A549 (cell line): ENCODE results near the gene SARDH.

Experiments
- CEBPB ChIP-seq, 2 experiments: fragments of >200 bp in 1 of 2; sonication (Bioruptor Twin) in 1 of 2; formaldehyde crosslinking in 1 of 2; IDR thresholded peaks; 2 replicates each; pipeline ENCODE4 v1.6.1; 2012 to 2016
- EP300 ChIP-seq, 2 experiments: fragments of >200 bp; sonication (Bioruptor Twin); formaldehyde crosslinking; IDR thresholded peaks; 2 replicates in 1 of 2; 3 replicates in 1 of 2; pipeline ENCODE4 v1.6.1; 2016 to 2017
- KDM5A ChIP-seq: fragments of 200-600 bp; sonication (generic); IDR thresholded peaks from 2 replicates; pipeline ENCODE4 v1.6.1; 2016; ENCODE audit warnings: antibody characterized with exemption, mild to moderate bottlenecking
- MAFK ChIP-seq: fragments of 450-650 bp; IDR thresholded peaks from 2 replicates; pipeline ENCODE4 v1.6.1; 2014; ENCODE audit not compliant: partially characterized antibody
- POLR2A ChIP-seq: IDR thresholded peaks from 2 replicates; pipeline ENCODE4 v1.6.1; 2012; ENCODE audit warnings: mild to moderate bottlenecking, low read length
- RAD21 ChIP-seq, 2 experiments: fragments of >200 bp in 1 of 2; sonication (Bioruptor Twin) in 1 of 2; formaldehyde crosslinking in 1 of 2; IDR thresholded peaks in 1 of 2; conservative IDR thresholded peaks in 1 of 2; 2 replicates in 1 of 2; 3 replicates in 1 of 2; pipeline ENCODE4 v1.6.1; 2012 to 2018; ENCODE audit warnings: inconsistent platforms in 1 of 2
- RCOR1 ChIP-seq: fragments of 150-350 bp; IDR thresholded peaks from 2 replicates; pipeline ENCODE4 v1.6.1; 2014; ENCODE audit warnings: antibody characterized with exemption, low read length, low read depth
- RFX5 ChIP-seq: fragments of 450-650 bp; IDR thresholded peaks from 2 replicates; pipeline ENCODE4 v1.7.1; 2014; ENCODE audit warnings: antibody characterized with exemption, mild to moderate bottlenecking, moderate library complexity
- ZFP36 ChIP-seq: fragments of 450-650 bp; IDR thresholded peaks from 2 replicates; pipeline ENCODE4 v1.6.1; 2014; ENCODE audit warnings: borderline replicate concordance; ENCODE audit not compliant: partially characterized antibody
- TF ChIP-seq, protein P1 (sequence below): fragments of >200 bp; sonication (Bioruptor Twin); formaldehyde crosslinking; IDR thresholded peaks from 3 replicates; pipeline ENCODE4 v1.5.1; 2016
- TF ChIP-seq, protein P2 (sequence below): fragments of 250-450 bp; sonication (Bioruptor Pico); IDR thresholded peaks from 2 replicates; pipeline ENCODE4 v1.5.0; 2020; ENCODE audit warnings: low read depth, mild to moderate bottlenecking, moderate library complexity
- TF ChIP-seq, protein P3 (sequence below): IDR thresholded peaks from 2 replicates; pipeline ENCODE4 v1.6.1; 2012
- TF ChIP-seq, protein P4 (sequence below): fragments of 150-350 bp; IDR thresholded peaks from 2 replicates; pipeline ENCODE4 v1.6.1; 2014; ENCODE audit warnings: low read depth, mild to moderate bottlenecking, low read length
- TF ChIP-seq, protein P5 (sequence below): IDR thresholded peaks from 2 replicates; pipeline ENCODE4 v1.6.1; 2012

DNA sequence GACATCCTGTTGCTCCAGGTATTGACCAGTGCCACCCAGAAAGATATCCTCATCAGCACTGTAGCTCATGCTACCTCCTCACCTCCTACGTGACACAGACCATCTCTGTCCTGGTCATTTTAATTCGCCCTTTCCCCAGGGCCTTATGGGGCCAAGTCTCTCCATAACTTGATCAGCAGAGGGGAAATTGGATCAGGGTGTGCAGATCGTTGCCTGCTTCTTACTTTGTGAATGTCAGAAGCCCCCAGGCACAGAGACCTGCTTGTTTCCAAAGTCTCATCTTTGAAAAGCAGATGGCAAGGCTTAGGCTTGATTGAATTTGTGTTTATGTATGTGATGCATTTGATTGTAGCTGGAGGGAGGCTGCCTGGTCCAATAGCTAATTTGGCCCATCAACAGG lies 110.8 kb downstream of the SARDH start:
- TF ChIP-seq MAFK (no peak), POLR2A (no peak), RFX5 (no peak), RAD21 (conservative IDR thresholded peaks at IDR 0.05 in 1 of 2, IDR thresholded peaks at IDR 0.05 in 1 of 2) (no peak), KDM5A (no peak), RCOR1 (no peak), CEBPB (IDR thresholded peaks at IDR 0.05) (no peak), ZFP36 (no peak), EP300 (IDR thresholded peaks at IDR 0.05) (no peak)
- TF ChIP-seq, protein P1, sequence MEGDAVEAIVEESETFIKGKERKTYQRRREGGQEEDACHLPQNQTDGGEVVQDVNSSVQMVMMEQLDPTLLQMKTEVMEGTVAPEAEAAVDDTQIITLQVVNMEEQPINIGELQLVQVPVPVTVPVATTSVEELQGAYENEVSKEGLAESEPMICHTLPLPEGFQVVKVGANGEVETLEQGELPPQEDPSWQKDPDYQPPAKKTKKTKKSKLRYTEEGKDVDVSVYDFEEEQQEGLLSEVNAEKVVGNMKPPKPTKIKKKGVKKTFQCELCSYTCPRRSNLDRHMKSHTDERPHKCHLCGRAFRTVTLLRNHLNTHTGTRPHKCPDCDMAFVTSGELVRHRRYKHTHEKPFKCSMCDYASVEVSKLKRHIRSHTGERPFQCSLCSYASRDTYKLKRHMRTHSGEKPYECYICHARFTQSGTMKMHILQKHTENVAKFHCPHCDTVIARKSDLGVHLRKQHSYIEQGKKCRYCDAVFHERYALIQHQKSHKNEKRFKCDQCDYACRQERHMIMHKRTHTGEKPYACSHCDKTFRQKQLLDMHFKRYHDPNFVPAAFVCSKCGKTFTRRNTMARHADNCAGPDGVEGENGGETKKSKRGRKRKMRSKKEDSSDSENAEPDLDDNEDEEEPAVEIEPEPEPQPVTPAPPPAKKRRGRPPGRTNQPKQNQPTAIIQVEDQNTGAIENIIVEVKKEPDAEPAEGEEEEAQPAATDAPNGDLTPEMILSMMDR = no peak
- TF ChIP-seq, protein P2, sequence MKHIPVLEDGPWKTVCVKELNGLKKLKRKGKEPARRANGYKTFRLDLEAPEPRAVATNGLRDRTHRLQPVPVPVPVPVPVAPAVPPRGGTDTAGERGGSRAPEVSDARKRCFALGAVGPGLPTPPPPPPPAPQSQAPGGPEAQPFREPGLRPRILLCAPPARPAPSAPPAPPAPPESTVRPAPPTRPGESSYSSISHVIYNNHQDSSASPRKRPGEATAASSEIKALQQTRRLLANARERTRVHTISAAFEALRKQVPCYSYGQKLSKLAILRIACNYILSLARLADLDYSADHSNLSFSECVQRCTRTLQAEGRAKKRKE = no peak
- TF ChIP-seq, protein P3, sequence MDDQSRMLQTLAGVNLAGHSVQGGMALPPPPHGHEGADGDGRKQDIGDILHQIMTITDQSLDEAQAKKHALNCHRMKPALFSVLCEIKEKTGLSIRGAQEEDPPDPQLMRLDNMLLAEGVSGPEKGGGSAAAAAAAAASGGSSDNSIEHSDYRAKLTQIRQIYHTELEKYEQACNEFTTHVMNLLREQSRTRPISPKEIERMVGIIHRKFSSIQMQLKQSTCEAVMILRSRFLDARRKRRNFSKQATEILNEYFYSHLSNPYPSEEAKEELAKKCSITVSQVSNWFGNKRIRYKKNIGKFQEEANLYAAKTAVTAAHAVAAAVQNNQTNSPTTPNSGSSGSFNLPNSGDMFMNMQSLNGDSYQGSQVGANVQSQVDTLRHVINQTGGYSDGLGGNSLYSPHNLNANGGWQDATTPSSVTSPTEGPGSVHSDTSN = no peak
- TF ChIP-seq, protein P4, sequence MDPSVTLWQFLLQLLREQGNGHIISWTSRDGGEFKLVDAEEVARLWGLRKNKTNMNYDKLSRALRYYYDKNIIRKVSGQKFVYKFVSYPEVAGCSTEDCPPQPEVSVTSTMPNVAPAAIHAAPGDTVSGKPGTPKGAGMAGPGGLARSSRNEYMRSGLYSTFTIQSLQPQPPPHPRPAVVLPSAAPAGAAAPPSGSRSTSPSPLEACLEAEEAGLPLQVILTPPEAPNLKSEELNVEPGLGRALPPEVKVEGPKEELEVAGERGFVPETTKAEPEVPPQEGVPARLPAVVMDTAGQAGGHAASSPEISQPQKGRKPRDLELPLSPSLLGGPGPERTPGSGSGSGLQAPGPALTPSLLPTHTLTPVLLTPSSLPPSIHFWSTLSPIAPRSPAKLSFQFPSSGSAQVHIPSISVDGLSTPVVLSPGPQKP = no peak
- TF ChIP-seq, protein P5, sequence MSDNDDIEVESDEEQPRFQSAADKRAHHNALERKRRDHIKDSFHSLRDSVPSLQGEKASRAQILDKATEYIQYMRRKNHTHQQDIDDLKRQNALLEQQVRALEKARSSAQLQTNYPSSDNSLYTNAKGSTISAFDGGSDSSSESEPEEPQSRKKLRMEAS = no peak
